DMS53 treated with DMSO at 0.1 percent for 48 hours (cell line): ENCODE data around the gene PDE1C.

ENCODE experiments used
- DNase-seq: peaks from one replicate; lab custom pipeline; 2025; ENCODE audit not compliant: unreplicated experiment; lab: John Stamatoyannopoulos, UW

Gene PDE1C

GRCh38 chr7:31720366-31720765, 349.8 kb downstream of the PDE1C start:
- no peak for DNase-seq

DNA sequence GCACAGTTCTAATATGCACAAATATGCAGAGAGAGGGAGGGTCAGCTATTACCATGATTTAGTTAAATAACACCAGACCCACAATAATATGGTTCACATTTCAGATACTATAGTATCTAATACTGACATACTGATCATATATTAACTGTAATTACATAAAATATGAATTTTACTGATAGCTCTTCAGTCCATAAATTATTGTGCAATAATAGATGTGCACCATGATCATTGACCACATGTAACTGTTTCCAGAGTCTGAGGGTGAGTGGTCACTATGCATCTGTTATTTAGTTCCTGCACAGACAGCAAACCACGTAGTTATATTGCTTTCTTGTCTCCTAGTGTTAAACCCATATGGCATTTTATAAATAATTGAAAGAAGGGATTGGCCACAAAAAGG, 353.9 kb downstream of the PDE1C start:
- no peak for DNase-seq

- DNase-seq: no peak
These were observed 360.0 kb downstream of the PDE1C start for GRCh38 chr7:31710171-31710570.

- no peak for DNase-seq
These were observed 363.1 kb downstream of the PDE1C start for GRCh38 chr7:31707089-31707488.

GRCh38 chr7:31705377-31705776, 364.8 kb downstream of the PDE1C start:
- no peak for DNase-seq

DNA sequence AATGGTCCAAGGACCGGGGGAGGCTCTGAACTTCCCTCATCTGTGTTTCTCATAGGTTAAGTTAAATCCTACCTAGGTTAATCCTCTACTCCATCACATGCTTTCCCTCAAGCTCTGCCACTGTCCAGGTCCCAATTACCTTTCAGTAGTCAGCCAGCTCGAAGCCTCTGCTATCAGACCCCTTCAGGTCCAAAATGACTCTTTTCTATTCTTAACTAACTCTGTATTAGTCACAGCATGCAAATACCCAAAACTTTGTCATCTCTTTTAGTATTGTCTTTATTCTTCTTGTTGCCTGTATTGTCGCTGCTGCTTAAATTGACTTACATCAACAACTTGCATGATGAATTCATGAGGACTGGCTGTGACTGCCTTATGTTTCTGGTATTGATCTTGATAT, 367.9 kb downstream of the PDE1C start:
- no peak for DNase-seq
